ENCODE measurements around the gene SLC25A23. TPM values are rescaled to one million over a fixed set of nuclear protein-coding genes. Genes with fewer than 3 reads are reported as not detected.
A peak's percentile ranks its signal among the peaks of the same experiment; 100 is the strongest.

The SLC25A23 gene
- total RNA-seq, 2 experiments from 2014 or later = 18.6 to 19.2 TPM

DNA sequence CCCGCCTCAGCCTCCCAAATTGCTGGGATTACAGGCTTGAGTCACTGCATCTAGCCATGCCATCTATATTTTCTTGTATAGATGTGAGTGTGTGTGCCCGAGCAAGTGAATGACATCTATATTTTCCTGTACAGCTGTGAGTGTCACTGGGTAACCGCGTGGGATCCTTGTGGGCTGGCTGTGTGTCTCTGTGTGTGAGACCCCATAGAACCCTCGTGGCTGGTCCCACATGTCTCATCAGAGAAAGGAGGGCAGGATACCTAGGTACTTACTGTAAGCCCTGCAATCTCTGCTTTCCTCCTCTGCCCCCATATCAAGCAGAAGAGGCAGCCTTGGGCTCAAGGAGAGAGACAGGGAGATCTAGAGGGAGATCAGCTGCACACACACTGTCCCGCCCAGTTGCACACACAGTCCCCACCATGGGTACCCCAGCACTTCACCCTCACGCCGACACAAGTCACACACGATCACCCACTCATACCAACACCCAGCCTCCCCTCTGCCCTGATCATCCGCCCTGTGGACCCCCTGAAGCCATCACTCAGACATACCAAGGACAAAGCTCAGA, 21.3 kb upstream of the SLC25A23 start:
- ChIA-PET POLR2A (interaction anchor here (0.5 to 1.8 kb wide), 4 partner anchors 10 to 299 kb away, joined by 3 to 6 read pairs (median 4); no protein-coding TSS in a partner anchor), CTCF (interaction anchor here (0.7 to 1.3 kb wide), 5 partner anchors 10 to 241 kb away, joined by 3 to 7 read pairs (median 4); no protein-coding TSS in a partner anchor)
- peak; percentile 57 for DNase-seq
- Mint-ChIP-seq H3K27ac (peak overlapping the region; percentile 96), H3K4me1 (peaks cover 25% of the 10 kb centered on the region), H3K27me3 (no peaks in the 10 kb centered on the region), H3K4me3 (peak overlapping the region; percentile 88), H3K9me3 (ENCODE audit: low read depth) (no peaks in the 10 kb centered on the region), H3K36me3 (ENCODE audit: low read depth) (peaks cover 7% of the 10 kb centered on the region)
- intact Hi-C loops (cut with DNase I, micrococcal nuclease) = loop anchor here in 1 of 2 experiments (1.0 kb wide), 2 partner anchors 21 to 108 kb away; no protein-coding TSS in a partner anchor
- peak; percentile 24 for ATAC-seq

DNA sequence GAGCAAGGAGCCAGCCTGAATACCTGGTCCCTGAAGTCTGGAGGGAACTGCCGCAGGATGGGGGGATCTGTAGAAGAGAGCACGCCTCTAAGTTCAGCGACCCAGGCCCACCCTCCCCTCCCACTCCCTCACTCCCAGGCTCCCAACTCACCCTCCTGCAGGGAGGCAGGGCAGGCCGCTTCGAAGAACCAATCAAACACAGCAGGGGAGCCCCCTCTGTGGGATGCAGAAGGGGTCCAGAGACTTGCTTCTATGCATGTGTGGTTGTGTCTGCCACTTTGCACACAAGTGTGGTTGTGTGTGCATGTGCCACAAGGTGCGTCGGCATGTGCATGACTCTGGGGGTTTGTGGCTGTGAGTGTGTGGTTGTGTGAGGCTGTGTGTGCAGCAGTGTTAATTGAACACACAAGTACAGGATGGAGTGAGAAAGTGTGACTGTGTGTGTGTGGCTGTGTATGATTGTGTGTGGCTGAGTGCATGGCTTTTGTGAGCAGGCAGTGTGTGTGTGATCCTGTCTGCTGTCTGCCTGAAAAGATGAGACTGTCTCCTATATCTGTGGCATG, 20.3 kb upstream of the SLC25A23 start:
- Mint-ChIP-seq H3K9me3 (ENCODE audit: low read depth) (no peaks in the 10 kb centered on the region), H3K27me3 (no peaks in the 10 kb centered on the region), H3K4me3 (peak overlapping the region; percentile 88), H3K36me3 (ENCODE audit: low read depth) (peaks cover 12% of the 10 kb centered on the region), H3K4me1 (peaks cover 25% of the 10 kb centered on the region), H3K27ac (peak overlapping the region; percentile 37)
- ATAC-seq (no peak), DNase-seq (no peak)
- ChIA-PET CTCF (interaction anchor here (0.7 to 1.0 kb wide), 3 partner anchors 11 to 224 kb away, joined by 3 to 4 read pairs (median 3); no protein-coding TSS in a partner anchor), POLR2A (no interaction called here)
- intact Hi-C loops (cut with DNase I, micrococcal nuclease) = no loop called here

DNA sequence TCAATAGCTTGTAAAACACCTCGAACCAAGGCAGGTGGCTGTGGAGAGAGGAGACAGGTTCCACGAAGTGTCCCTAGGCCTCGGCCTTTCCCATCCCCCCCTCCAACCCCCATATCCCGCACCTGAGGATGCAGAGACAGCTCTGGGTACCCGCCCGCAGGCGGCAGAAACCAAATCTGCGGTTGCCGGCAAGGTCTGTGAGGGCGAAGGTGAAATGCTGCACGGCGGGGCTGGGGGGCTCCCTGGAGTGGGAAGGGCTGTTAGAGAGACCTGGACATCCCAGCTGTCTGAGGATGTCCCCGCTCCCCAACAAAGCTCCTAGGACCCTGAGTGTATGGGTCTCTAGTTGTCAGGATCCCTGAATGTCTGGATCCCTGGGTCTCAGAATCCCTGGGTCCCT, 19.2 kb upstream of the SLC25A23 start:
- CTCF ChIA-PET = interaction anchor here (1.0 kb wide), 1 partner anchor 90 kb away, joined by 3 read pairs; no protein-coding TSS in a partner anchor
- ATAC-seq (no peak), DNase-seq (no peak)
- Mint-ChIP-seq H3K4me3 (no peak overlapping the region), H3K4me1 (peaks cover 27% of the 10 kb centered on the region), H3K9me3 (ENCODE audit: low read depth) (no peaks in the 10 kb centered on the region), H3K36me3 (ENCODE audit: low read depth) (peaks cover 18% of the 10 kb centered on the region), H3K27me3 (no peaks in the 10 kb centered on the region), H3K27ac (no peak overlapping the region)
- intact Hi-C loops (cut with DNase I, micrococcal nuclease) = no loop called here
- POLR2A ChIA-PET = no interaction called here

DNA sequence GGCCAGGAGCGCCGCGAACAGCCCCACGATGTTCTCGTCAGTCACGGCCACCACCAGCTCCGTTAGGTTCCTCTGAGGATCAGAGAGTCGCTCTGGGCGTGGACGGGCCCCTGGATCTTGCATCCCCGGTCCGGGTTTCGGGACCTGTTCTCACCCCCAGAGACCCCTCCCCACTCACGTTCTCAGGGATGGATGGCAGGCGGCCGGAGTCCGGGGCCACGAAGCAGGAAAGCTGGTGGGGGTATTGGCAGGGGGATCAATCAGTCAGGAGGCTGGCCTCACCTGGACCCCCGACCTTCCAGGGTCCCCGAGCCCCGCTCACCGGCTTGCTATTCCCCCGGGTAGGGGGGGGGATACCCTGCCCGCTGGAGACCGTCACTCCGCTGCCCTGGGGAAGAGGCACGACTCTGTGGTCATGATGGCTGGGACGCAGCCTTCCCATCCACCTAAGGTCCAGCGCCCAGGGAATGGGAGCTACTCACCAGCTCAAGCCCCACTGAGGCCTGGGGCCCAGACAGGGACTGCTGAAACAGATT, 17.4 kb upstream of the SLC25A23 start:
- ChIA-PET POLR2A (interaction anchor here (0.5 kb wide), 1 partner anchor 86 kb away, joined by 12 read pairs; no protein-coding TSS in a partner anchor), CTCF (interaction anchor here (1.3 kb wide), 1 partner anchor 386 kb away, joined by 3 read pairs; no protein-coding TSS in a partner anchor)
- Mint-ChIP-seq H3K9me3 (ENCODE audit: low read depth) (no peaks in the 10 kb centered on the region), H3K4me3 (no peak overlapping the region), H3K27ac (no peak overlapping the region), H3K4me1 (peaks cover 17% of the 10 kb centered on the region), H3K27me3 (no peaks in the 10 kb centered on the region), H3K36me3 (ENCODE audit: low read depth) (peaks cover 20% of the 10 kb centered on the region)
- DNase-seq (no peak), ATAC-seq (no peak)
- intact Hi-C loops (cut with DNase I, micrococcal nuclease) = loop anchor here in 1 of 2 experiments (1.0 kb wide), 3 partner anchors 17 to 104 kb away; no protein-coding TSS in a partner anchor

DNA sequence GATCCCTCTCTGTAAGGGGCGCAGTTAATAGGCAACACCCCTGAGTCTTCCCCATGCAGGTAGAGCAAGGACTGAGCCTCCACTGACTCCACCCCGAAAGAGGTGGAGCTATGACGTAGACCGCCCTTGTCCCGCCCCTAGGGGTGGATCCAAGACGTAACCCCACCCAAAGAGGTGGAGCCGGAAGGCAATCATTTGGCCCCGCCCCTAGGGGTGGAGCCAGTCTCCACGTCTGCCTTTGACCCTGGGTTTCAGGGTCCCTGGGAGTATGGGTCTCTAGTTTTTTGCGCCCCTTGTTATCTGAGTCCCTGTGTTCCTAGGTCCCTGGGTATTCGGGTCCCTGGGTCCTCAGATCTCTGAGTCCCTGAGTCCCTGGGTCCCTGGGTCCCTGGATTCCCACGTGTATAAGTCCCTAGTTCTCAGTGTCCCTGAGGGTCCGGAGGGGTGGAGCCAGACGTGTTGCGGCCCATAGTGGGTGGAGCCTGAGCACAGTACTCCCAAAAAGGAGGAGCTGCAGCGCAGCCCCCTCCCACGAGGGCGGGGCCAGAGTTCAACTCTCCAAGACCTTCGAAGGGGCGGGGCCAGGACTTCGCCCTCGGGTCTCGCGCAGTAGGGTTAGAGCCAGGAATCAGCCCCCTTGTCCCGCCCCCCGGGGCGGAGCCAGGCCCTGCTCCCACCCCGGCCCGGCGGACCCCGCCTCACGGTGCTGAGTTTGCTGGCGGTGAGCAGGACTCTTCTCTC, 16.7 kb upstream of the SLC25A23 start:
- CTCF ChIA-PET = interaction anchor here (1.3 kb wide), 1 partner anchor 387 kb away, joined by 3 read pairs; no protein-coding TSS in a partner anchor
- intact Hi-C loops (cut with DNase I, micrococcal nuclease) = loop anchor here in 1 of 2 experiments (1.0 kb wide), 3 partner anchors 16 to 103 kb away; no protein-coding TSS in a partner anchor
- ATAC-seq = peak; percentile 88

DNA sequence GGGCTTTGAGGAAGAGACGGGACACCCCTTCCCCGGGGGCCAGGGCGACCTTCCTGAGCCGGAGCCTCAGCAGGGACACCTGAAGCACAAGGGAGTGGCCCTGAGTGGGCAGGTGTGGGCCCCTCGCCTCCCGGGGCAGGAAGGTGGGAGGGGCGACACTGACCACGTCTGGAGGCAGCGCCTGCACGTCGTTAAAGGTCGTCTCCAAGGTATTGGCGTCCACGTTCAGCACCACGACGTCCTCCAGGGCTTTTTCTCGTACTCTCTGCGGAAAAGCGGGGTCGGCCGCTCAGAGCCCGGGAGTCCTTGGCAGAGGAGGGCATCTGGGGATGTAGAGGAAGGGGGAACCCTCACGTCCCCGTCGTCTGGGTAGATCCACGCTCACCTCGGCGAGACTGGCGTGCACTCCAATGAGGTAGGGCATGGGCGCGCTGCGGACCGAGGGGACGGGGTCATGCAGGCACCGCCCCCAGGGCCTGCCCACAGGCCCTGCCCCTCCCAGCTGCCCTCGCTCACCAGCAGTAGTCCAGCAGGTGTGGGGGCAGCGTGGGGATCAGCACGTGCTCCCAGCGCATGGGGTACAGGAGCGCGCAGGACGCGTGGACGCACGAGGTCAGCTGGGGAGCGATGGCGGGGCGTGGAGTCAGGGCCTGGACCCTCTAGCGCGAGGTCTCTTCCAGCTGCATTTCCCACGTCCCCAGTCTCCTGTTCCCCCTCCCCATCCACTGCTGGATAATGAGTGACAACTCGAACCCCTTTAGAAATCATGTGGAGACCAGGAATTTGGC, 15.9 kb upstream of the SLC25A23 start:
- DNase-seq (no peak), ATAC-seq (no peak)
- CTCF ChIA-PET = interaction anchor here (0.5 kb wide), 1 partner anchor 113 kb away, joined by 3 read pairs; no protein-coding TSS in a partner anchor
- peaks cover 12% of the 10 kb centered on the region for H3K4me1 Mint-ChIP-seq
- H3K36me3 Mint-ChIP-seq (ENCODE audit: low read depth) = peaks cover 21% of the 10 kb centered on the region
- no peaks in the 10 kb centered on the region for H3K9me3 Mint-ChIP-seq (ENCODE audit: low read depth)
- H3K4me3 Mint-ChIP-seq = no peak overlapping the region
- intact Hi-C loops (cut with DNase I, micrococcal nuclease) = loop anchor here in 1 of 2 experiments (1.0 kb wide), 3 partner anchors 15 to 102 kb away; no protein-coding TSS in a partner anchor
- no peak overlapping the region for H3K27ac Mint-ChIP-seq
- POLR2A ChIA-PET = no interaction called here
- H3K27me3 Mint-ChIP-seq = no peaks in the 10 kb centered on the region

More for the DNA sequence above, 16.7 kb upstream of the SLC25A23 start:
- no peaks in the 10 kb centered on the region for H3K9me3 Mint-ChIP-seq (ENCODE audit: low read depth)
- H3K36me3 Mint-ChIP-seq (ENCODE audit: low read depth) = peaks cover 20% of the 10 kb centered on the region
- H3K4me3 Mint-ChIP-seq = no peak overlapping the region
- peak; percentile 84 for DNase-seq
- peaks cover 16% of the 10 kb centered on the region for H3K4me1 Mint-ChIP-seq
- no peaks in the 10 kb centered on the region for H3K27me3 Mint-ChIP-seq
- POLR2A ChIA-PET = interaction anchor here (0.5 kb wide), 1 partner anchor 85 kb away, joined by 12 read pairs; no protein-coding TSS in a partner anchor
- H3K27ac Mint-ChIP-seq = no peak overlapping the region

DNA sequence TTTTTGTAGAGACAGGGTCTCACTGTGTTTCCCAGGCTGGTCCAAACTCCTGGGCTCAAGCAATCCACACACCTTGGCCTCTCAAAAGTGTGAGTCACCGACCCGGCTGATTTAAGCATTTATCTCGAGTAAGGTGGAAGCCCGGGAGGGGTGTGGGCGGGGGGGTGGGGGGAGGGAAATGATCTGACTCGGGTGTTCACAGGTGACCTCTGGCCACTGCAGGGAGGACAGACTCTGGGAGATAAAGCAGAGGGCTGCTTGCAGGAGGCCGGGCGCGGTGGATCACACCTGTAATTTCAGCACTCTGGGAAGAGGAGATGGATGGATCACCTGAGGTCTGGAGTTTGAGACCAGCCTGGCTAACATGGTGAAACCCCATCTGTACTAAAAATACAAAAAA, 14.1 kb upstream of the SLC25A23 start:
- peaks cover 29% of the 10 kb centered on the region for H3K36me3 Mint-ChIP-seq (ENCODE audit: low read depth)
- no peak overlapping the region for H3K27ac Mint-ChIP-seq
- ChIA-PET POLR2A (no interaction called here), CTCF (no interaction called here)
- H3K4me3 Mint-ChIP-seq = no peak overlapping the region
- intact Hi-C loops (cut with DNase I, micrococcal nuclease) = no loop called here
- no peaks in the 10 kb centered on the region for H3K9me3 Mint-ChIP-seq (ENCODE audit: low read depth)
- H3K4me1 Mint-ChIP-seq = peaks cover 3% of the 10 kb centered on the region
- H3K27me3 Mint-ChIP-seq = no peaks in the 10 kb centered on the region
- DNase-seq = no peak
- ATAC-seq = no peak

DNA sequence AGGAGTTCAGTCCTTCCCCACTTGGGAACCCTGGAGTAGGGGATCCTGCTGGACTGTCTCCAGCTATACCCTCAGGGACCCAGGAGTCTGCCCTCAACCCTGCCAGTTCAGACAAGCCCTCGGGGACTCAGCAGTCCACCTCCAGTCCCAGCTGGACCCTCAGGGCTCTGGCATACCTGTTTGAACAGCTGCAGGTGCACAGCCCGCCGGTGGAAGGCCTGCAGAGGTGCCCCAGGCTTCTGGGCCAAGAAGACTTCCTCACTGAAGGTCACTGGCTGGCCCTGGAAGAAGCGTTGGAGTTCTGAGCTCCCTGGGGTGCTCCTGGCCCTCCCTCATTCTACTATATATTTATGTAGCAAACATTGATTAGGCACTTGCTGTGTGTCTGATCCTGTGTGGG, 13.1 kb upstream of the SLC25A23 start:
- intact Hi-C loops (cut with DNase I, micrococcal nuclease) = no loop called here
- Mint-ChIP-seq H3K27ac (no peak overlapping the region), H3K9me3 (ENCODE audit: low read depth) (no peaks in the 10 kb centered on the region), H3K4me3 (no peak overlapping the region), H3K27me3 (no peaks in the 10 kb centered on the region), H3K36me3 (ENCODE audit: low read depth) (peaks cover 35% of the 10 kb centered on the region), H3K4me1 (peaks cover 3% of the 10 kb centered on the region)
- ATAC-seq (no peak), DNase-seq (no peak)
- ChIA-PET CTCF (interaction anchor here (0.6 kb wide), 1 partner anchor 38 kb away, joined by 4 read pairs; no protein-coding TSS in a partner anchor), POLR2A (no interaction called here)

DNA sequence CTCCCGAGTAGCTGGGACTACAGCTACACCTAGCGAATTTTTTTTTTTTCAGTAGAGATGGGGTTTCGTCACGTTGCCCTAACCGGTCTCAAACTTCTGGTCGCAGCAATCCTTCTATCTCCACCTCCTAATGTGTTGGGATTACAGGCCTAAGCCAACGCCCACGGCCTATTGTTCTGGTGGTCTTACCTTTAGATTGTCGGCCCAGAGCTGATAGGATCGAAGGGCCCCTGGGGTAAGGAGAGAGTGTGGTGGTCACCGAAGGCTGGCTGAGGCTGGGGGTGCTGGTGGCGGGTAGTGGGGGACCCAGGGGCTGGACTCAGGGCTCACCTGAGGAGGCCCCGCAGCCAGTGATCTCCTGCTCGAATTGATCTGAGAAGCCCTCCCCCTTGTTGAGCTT, 11.5 kb upstream of the SLC25A23 start:
- ChIA-PET CTCF (no interaction called here), POLR2A (interaction anchor here (0.5 kb wide), 1 partner anchor 107 kb away, joined by 3 read pairs; no protein-coding TSS in a partner anchor)
- DNase-seq = no peak
- intact Hi-C loops (cut with DNase I, micrococcal nuclease) = no loop called here
- no peaks in the 10 kb centered on the region for H3K9me3 Mint-ChIP-seq (ENCODE audit: low read depth)
- H3K4me1 Mint-ChIP-seq = peaks cover 3% of the 10 kb centered on the region
- H3K27me3 Mint-ChIP-seq = no peaks in the 10 kb centered on the region
- H3K27ac Mint-ChIP-seq = no peak overlapping the region
- ATAC-seq = no peak
- H3K4me3 Mint-ChIP-seq = no peak overlapping the region
- peaks cover 33% of the 10 kb centered on the region for H3K36me3 Mint-ChIP-seq (ENCODE audit: low read depth)

DNA sequence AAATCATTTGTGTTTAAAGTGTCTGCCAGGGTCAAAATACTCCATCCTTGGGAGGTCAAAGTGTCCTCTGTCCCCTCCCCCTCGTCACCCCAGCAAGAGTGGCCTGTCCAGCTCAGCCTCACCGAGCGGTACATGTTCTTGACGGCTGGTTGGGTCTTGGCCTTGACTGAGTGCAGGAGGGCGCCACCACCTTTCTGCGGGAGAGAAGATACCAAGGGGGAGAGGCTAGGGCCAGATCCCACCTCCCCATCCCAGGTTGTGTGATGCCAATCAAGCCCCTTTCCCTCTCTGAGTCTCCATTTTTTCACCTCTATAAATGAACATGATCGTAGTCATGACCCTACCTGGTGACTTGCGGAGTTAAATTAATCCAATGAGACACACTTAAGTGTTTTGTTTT, 10.6 kb upstream of the SLC25A23 start:
- peaks cover 29% of the 10 kb centered on the region for H3K36me3 Mint-ChIP-seq (ENCODE audit: low read depth)
- intact Hi-C loops (cut with DNase I, micrococcal nuclease) = no loop called here
- DNase-seq = no peak
- no peak overlapping the region for H3K4me3 Mint-ChIP-seq
- ATAC-seq = no peak
- peaks cover 3% of the 10 kb centered on the region for H3K4me1 Mint-ChIP-seq
- no peaks in the 10 kb centered on the region for H3K27me3 Mint-ChIP-seq
- no peaks in the 10 kb centered on the region for H3K9me3 Mint-ChIP-seq (ENCODE audit: low read depth)
- POLR2A ChIA-PET = interaction anchor here (0.7 kb wide), 1 partner anchor 232 kb away, joined by 3 read pairs; no protein-coding TSS in a partner anchor
- no peak overlapping the region for H3K27ac Mint-ChIP-seq
- CTCF ChIA-PET = no interaction called here

All from activated CD4-positive, alpha-beta T cell treated with anti-CD3 and anti-CD28 coated beads for 36 hours (primary cell).